Common myeloid progenitor, CD34-positive (primary cell): Measurements from ENCODE around the gene ELL3.

Experiments used
- CTCF ChIA-PET: fragments of 350-600 bp; sonication (Branson Sonifier 250); formaldehyde crosslinking; loops from one replicate; lab custom pipeline; 2021; ENCODE audit warnings: antibody characterized with exemption; lab: Charles Lee
- POLR2A ChIA-PET: fragments of 350-600 bp; sonication (Branson Sonifier 250); formaldehyde crosslinking; loops from one replicate; lab custom pipeline; 2021; ENCODE audit warnings: antibody characterized with exemption; lab: Charles Lee
- DNase-seq, 3 donors: peaks; one replicate each; pipeline versions ENCODE4 v3.0.0 to v3.0.0-alpha.2; 2013
- H3K27ac ChIP-seq, 2 experiments: 1 replicate in 1 of 2; 2 replicates in 1 of 2; pipeline ENCODE4 v1.7.0; 2013; ENCODE audit warnings: inconsistent platforms in 2 of 2, low read length in 2 of 2, mild to moderate bottlenecking in 2 of 2, low read depth in 1 of 2, moderate library complexity in 1 of 2; ENCODE audit not compliant: severe bottlenecking in 2 of 2, insufficient read depth in 1 of 2, poor library complexity in 1 of 2
- H3K27me3 ChIP-seq, 5 experiments: replicated peaks in 2 of 5; 1 replicate in 3 of 5; 2 replicates in 2 of 5; pipeline versions ENCODE4 v1.6.1 to v1.7.0; 2013; ENCODE audit warnings: low read length in 4 of 5, mild to moderate bottlenecking in 2 of 5, moderate library complexity in 2 of 5, inconsistent platforms in 1 of 5; ENCODE audit not compliant: insufficient read depth in 5 of 5, control insufficient read depth in 4 of 5
- H3K36me3 ChIP-seq, 4 experiments: 1 replicate in 2 of 4; 2 replicates in 2 of 4; pipeline versions ENCODE4 v1.6.1 to v1.7.0; 2013; ENCODE audit warnings: low read length in 3 of 4, control low read depth in 1 of 4, mild to moderate bottlenecking in 1 of 4; ENCODE audit not compliant: control insufficient read depth in 4 of 4, insufficient read depth in 4 of 4
- H3K4me1 ChIP-seq, 4 experiments: 1 replicate in 3 of 4; 2 replicates in 1 of 4; pipeline versions ENCODE4 v1.6.1 to v1.7.1; 2013; ENCODE audit warnings: low read length in 3 of 4, mild to moderate bottlenecking in 3 of 4, control low read depth in 1 of 4, inconsistent platforms in 1 of 4, moderate library complexity in 1 of 4; ENCODE audit not compliant: control insufficient read depth in 4 of 4, insufficient read depth in 4 of 4; ENCODE audit errors: control extremely low read depth in 1 of 4
- H3K4me3 ChIP-seq, 7 experiments: 1 replicate in 4 of 7; 2 replicates in 3 of 7; pipeline versions ENCODE4 v1.5.1 to v1.7.0; 2013; ENCODE audit warnings: mild to moderate bottlenecking in 7 of 7, low read length in 6 of 7, moderate library complexity in 6 of 7, inconsistent platforms in 2 of 7, low read depth in 2 of 7, control low read depth in 1 of 7; ENCODE audit not compliant: insufficient read depth in 4 of 7, control insufficient read depth in 1 of 7; ENCODE audit errors: extremely low read depth in 1 of 7
- H3K9me3 ChIP-seq, 5 experiments: 1 replicate in 4 of 5; 2 replicates in 1 of 5; pipeline versions ENCODE4 v1.6.1 to v1.7.1; 2013; ENCODE audit warnings: low read length in 4 of 5, mild to moderate bottlenecking in 2 of 5, inconsistent platforms in 1 of 5, low read depth in 1 of 5, moderate library complexity in 1 of 5; ENCODE audit not compliant: control insufficient read depth in 4 of 5, insufficient read depth in 2 of 5; ENCODE audit errors: control extremely low read depth in 1 of 5
- WGBS: methylation state at CpG from one replicate; pipeline ENCODE4 v1.1.5; 2013; ENCODE audit not compliant: insufficient coverage; 5-methylcytosine and 5-hydroxymethylcytosine counted together

Gene ELL3

GRCh38 chr15:43791993-43792760 is 15.4 kb upstream of the ELL3 start, which contains the start of gene SERF2:
TSS of gene SERF2 (plus strand) at chr15:43792320. CDS start at chr15:43792377, 57 bp downstream.
- WGBS = 0% methylated on average over 40 of the region's 66 CpGs
- peaks cover 3 to 26% (median 13%) of the 10 kb centered on the region in 4 experiments for H3K4me1 ChIP-seq
- peak; percentile 100 for DNase-seq
- H3K9me3 ChIP-seq = no peaks in the 10 kb centered on the region
- no peaks in the 10 kb centered on the region for H3K27me3 ChIP-seq
- peaks cover 12 to 41% (median 36%) of the 10 kb centered on the region in 4 experiments for H3K36me3 ChIP-seq
- H3K27ac ChIP-seq = peak within 1 kb of the TSS; percentile 97 to 99
- H3K4me3 ChIP-seq = peak within 1 kb of the TSS; percentile 78 to 100 (median 98)
- POLR2A ChIA-PET = interaction anchor here (0.9 to 1.6 kb wide), 2 partner anchors 16 to 22 kb away, joined by 4 to 5 read pairs; partner anchors contain the start of gene ELL3
- CTCF ChIA-PET = interaction anchor here (1.4 to 6.3 kb wide), 4 partner anchors 10 to 22 kb away, joined by 4 to 37 read pairs (median 6); partner anchors contain the start of gene ELL3

DNA sequence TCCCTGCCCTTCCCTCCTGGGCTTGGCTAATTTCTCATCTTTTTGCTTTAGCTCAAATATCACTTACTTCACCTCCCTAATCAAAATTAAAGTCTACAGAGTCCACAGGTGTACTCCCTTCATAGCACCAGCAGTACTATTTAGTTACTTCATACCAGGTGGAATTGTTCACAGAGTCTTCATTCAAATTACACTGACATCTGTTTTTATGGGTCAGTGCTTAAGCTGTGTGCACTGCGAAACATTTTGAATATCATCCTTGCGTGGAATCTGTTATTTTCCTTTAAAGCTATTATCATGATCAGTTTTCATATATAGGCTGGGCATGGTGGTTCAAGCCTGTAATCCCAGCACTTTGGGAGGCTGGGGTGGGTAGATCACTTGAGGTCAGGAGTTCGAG is 12.6 kb upstream of the ELL3 start:
- Histone ChIP-seq H3K4me1 (peaks cover 3 to 21% (median 13%) of the 10 kb centered on the region in 4 experiments), H3K27me3 (no peaks in the 10 kb centered on the region), H3K27ac (no peak overlapping the region), H3K9me3 (no peaks in the 10 kb centered on the region), H3K4me3 (no peak overlapping the region), H3K36me3 (peaks cover 0 to 14% (median 12%) of the 10 kb centered on the region in 4 experiments)
- 80% methylated on average over 1 of the region's 3 CpGs for WGBS
- no peak for DNase-seq
- CTCF ChIA-PET = interaction anchor here (0.8 to 6.3 kb wide), 2 partner anchors 12 to 18 kb away, joined by 3 to 37 read pairs; partner anchors contain the start of gene ELL3
- POLR2A ChIA-PET = interaction anchor here (1.1 to 2.2 kb wide), 2 partner anchors 11 to 13 kb away, joined by 4 to 6 read pairs; partner anchors contain the start of genes ELL3, HYPK and SERINC4

DNA sequence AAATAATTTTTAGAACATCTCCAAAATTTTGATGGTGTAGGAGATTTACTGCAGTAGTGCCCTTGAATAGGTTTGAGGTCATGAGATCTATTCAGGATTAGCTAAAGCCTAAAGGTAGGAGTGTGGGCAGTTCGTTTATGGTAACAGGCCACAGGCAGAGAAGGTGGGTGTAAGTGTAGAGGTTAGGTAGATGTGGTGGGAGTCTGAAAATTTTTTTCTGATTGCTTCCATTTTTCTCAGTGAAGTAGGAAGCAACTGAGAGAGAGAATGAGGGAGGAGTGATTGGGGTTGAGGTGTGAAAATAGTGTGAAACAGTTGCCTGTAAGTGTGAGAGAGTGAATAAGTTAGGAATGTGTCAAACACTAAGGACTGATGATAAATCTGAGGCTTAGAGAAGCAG is 2.2 kb upstream of the ELL3 start:
- H3K27me3 ChIP-seq = no peaks in the 10 kb centered on the region
- peaks cover 0 to 19% (median 10%) of the 10 kb centered on the region in 4 experiments for H3K4me1 ChIP-seq
- 100% methylated on average over 1 of the region's 1 CpG for WGBS
- ChIA-PET CTCF (interaction anchor here (1.4 to 3.5 kb wide), 2 partner anchors 10 to 12 kb away, joined by 5 to 37 read pairs; partner anchors contain the start of gene SERF2), POLR2A (no interaction called here)
- no peak overlapping the region for H3K4me3 ChIP-seq
- H3K9me3 ChIP-seq = no peaks in the 10 kb centered on the region
- no peak overlapping the region for H3K27ac ChIP-seq
- peaks cover 0 to 2% (median 0%) of the 10 kb centered on the region in 4 experiments for H3K36me3 ChIP-seq
- DNase-seq = no peak

DNA sequence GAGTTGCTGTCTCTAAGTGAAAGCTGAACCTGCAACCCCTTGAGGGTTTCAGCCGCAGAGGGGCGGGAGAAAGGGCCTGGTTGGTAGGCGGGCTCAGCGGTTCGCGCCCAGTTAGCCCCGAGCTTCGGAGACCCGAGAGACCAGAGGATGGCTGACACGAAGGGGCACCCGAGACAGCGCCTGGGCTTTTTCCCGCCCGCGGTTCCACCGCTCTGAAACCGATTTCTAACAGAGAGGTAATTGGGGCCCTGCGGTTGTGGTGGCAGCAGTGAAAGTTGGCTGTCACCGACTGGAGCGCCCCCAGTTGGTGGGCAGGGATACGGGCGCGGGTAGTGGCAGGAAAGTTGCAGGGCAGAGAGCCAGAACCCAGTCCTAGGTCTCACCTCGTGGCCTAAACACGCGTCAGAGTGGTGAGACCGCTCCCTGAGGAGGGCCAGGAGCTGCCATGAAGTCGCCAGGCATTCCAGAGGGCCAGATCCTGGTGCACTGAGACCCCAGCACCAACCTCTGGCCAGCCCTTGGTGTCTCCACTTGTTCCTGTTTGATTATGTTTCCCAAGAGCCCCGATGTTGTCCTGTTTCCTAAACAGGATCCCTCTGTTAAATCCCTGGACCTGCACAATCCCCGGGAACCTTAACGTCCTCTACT is 625 bp upstream of the ELL3 start:
- Histone ChIP-seq H3K36me3 (peaks cover 0 to 15% (median 6%) of the 10 kb centered on the region in 4 experiments), H3K27ac (peak overlapping the region in 1 of 2 experiments; percentile 54), H3K27me3 (no peaks in the 10 kb centered on the region), H3K4me1 (peaks cover 0 to 19% (median 10%) of the 10 kb centered on the region in 4 experiments), H3K4me3 (peak overlapping the region; percentile 76 to 94 (median 83)), H3K9me3 (no peaks in the 10 kb centered on the region)
- DNase-seq = peak; percentile 82 to 92 (median 92)
- POLR2A ChIA-PET = interaction anchor here (0.7 to 1.6 kb wide), 3 partner anchors 12 to 44 kb away, joined by 3 to 5 read pairs (median 4); partner anchors contain the start of gene SERF2
- CTCF ChIA-PET = interaction anchor here (0.7 to 3.5 kb wide), 8 partner anchors 9 to 23 kb away, joined by 4 to 37 read pairs (median 6); partner anchors contain the start of genes HYPK, SERF2 and SERINC4
- WGBS = 4% methylated on average over 28 of the region's 31 CpGs

DNA sequence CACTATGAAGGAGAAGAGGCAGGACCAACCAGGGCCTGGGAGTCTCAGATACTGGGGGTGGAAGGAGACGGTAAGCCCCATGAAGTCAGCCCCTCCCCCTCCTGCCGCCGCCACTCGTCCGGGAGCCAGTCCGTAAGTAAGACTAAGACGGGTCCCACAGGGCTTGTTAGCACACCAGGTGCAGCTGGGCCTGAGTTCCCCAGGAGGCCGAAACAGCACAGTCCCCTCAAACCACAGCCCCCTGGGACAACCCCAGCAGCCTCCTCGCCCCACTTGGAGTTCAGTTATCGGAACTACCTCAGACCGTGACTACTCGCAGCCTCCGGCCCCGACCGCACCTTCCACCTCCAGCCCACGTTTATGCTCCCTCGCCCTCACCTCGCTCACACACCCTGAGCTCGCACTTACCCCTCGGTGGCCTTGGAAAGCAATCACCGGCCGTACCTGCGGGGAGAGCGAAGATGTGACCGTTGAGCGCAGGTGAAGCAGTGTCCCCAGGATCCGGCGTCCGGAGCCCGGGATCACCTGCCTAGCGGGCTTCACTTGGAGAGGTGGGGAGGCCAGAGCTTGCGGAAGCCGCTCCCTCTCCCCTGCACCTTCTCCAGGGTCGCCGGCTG is 557 bp downstream of the ELL3 start:
- no peaks in the 10 kb centered on the region for H3K27me3 ChIP-seq
- peaks cover 0 to 19% (median 10%) of the 10 kb centered on the region in 4 experiments for H3K4me1 ChIP-seq
- POLR2A ChIA-PET = interaction anchor here (1.4 to 1.6 kb wide), 3 partner anchors 12 to 16 kb away, joined by 4 to 10 read pairs (median 5); partner anchors contain the start of gene SERF2
- H3K4me3 ChIP-seq = peak overlapping the region; percentile 23 to 94 (median 83)
- peak in 2 of 3 donors; percentile 51 to 59 for DNase-seq
- CTCF ChIA-PET = interaction anchor here (0.9 to 3.5 kb wide), 6 partner anchors 10 to 335 kb away, joined by 3 to 37 read pairs (median 8); partner anchors contain the start of genes HYPK, SERF2 and SERINC4
- H3K9me3 ChIP-seq = no peaks in the 10 kb centered on the region
- 55% methylated on average over 30 of the region's 35 CpGs for WGBS
- H3K36me3 ChIP-seq = peaks cover 3 to 27% (median 12%) of the 10 kb centered on the region in 4 experiments
- H3K27ac ChIP-seq = no peak overlapping the region

- CTCF ChIA-PET = interaction anchor here (1.1 to 3.5 kb wide), 5 partner anchors 11 to 22 kb away, joined by 3 to 37 read pairs (median 5); partner anchors contain the start of gene SERF2
- Histone ChIP-seq H3K27me3 (no peaks in the 10 kb centered on the region), H3K36me3 (peaks cover 3 to 34% (median 18%) of the 10 kb centered on the region in 4 experiments), H3K4me1 (peaks cover 0 to 19% (median 10%) of the 10 kb centered on the region in 4 experiments), H3K27ac (no peak overlapping the region), H3K4me3 (no peak overlapping the region), H3K9me3 (no peaks in the 10 kb centered on the region)
- peak in 1 of 3 donors; percentile 26 for DNase-seq
- WGBS = no CpG with 5 or more reads among the region's 1 CpG
- POLR2A ChIA-PET = interaction anchor here (0.7 to 1.6 kb wide), 4 partner anchors 11 to 453 kb away, joined by 3 to 10 read pairs (median 4); partner anchors contain the start of gene SERF2
Observed at GRCh38 chr15:43775411-43775965, 1.3 kb downstream of the ELL3 start.
